ENCODE data around the gene SCARB1.

DNA sequence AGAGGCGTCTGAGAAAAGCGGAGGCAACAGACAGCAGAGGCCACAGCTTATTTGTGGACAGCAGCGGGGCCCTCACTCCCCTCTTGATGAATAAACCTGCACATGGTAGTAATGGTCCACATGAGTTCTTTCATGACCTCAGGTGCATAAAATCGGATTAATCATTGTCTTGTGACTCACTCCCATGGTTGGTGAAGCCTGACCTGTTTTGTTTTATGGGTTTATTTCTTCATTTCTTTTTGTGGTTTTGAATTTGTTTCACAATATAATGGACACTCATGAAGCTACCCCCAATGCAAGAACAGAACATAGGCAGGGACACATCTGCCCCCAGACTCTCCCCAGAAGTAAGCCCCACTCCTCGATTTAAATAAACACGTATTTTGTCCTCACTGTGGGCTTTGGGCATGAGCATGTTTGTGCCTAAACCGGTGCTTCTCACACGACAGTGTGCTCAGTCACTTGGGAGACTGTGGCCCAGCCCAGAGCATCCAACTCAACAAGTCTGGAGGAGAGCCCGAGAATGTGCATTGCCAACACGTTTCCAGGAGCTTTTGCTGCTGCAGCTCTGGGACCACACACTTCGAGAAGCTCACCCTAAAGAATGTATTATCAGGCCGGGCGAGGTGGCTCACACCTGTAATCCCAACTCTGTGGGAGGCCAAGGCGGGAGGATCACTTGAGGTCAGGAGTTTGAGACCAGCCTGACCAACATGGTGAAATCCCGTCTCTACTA, 116.1 kb downstream of the SCARB1 start:
- TF ChIP-seq, protein P1, sequence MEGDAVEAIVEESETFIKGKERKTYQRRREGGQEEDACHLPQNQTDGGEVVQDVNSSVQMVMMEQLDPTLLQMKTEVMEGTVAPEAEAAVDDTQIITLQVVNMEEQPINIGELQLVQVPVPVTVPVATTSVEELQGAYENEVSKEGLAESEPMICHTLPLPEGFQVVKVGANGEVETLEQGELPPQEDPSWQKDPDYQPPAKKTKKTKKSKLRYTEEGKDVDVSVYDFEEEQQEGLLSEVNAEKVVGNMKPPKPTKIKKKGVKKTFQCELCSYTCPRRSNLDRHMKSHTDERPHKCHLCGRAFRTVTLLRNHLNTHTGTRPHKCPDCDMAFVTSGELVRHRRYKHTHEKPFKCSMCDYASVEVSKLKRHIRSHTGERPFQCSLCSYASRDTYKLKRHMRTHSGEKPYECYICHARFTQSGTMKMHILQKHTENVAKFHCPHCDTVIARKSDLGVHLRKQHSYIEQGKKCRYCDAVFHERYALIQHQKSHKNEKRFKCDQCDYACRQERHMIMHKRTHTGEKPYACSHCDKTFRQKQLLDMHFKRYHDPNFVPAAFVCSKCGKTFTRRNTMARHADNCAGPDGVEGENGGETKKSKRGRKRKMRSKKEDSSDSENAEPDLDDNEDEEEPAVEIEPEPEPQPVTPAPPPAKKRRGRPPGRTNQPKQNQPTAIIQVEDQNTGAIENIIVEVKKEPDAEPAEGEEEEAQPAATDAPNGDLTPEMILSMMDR (IDR thresholded peaks at IDR 0.05; ENCODE audit: low read length), result no peak
- TF ChIP-seq EZH2 (optimal IDR thresholded peaks at IDR 0.05; ENCODE audit: low read depth, low read length), result no peak
- TF ChIP-seq EZH2phosphoT487 (IDR thresholded peaks at IDR 0.05; ENCODE audit: low read length), result no peak
